ENCODE results near the gene DEPDC1B.

DNA sequence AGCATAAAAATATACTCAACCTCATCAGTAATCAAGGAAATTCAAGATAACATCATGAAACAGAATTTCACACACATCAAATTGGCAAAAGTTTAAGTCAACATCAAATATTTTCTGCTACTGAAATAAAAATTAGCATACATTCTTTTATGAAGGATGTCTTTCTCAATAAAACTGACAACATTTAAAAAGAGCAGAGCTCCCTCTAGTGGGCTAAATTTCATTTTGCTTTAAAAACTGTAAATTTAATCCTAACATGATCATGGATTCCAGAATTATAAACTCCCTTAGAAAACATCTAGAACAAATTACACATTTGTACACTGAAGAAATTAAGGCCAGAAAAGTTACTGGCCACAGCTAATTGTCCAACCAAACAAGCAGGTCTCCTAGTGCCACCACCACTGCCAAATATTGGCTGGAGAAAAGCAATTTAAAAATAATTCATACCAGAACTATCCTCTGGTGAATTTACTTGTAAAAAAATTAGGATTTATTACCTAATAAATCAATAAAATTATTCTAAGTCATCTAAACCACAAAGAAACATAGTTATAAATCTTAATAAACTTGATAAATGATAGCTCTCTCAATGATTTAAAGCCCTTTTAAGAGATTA, 31.2 kb downstream of the DEPDC1B start:
- TF ChIP-seq TEAD4 (IDR thresholded peaks at IDR 0.05; ENCODE audit: low read depth, low read length), result no peak
- TF ChIP-seq POLR2AphosphoS5 (IDR thresholded peaks at IDR 0.05; ENCODE audit: low read depth, low read length), result no peak
- TF ChIP-seq POLR2A (IDR thresholded peaks at IDR 0.05; ENCODE audit: control extremely low read depth in 1 of 2, low read depth in 2 of 2, low read length in 2 of 2), result no peak
- TF ChIP-seq RAD21 (IDR thresholded peaks at IDR 0.05 in 1 of 2, conservative IDR thresholded peaks at IDR 0.05 in 1 of 2; ENCODE audit: low read depth in 2 of 2, low read length in 2 of 2), result 0 out of 4 replicates have a peak, but pooled peaks of 1 of the 2 experiments have one; percentile 12
- no peak for TF ChIP-seq ZNF274 (IDR thresholded peaks at IDR 0.05; ENCODE audit: borderline replicate concordance, extremely low read depth, low read length)
- TF ChIP-seq, protein P1, sequence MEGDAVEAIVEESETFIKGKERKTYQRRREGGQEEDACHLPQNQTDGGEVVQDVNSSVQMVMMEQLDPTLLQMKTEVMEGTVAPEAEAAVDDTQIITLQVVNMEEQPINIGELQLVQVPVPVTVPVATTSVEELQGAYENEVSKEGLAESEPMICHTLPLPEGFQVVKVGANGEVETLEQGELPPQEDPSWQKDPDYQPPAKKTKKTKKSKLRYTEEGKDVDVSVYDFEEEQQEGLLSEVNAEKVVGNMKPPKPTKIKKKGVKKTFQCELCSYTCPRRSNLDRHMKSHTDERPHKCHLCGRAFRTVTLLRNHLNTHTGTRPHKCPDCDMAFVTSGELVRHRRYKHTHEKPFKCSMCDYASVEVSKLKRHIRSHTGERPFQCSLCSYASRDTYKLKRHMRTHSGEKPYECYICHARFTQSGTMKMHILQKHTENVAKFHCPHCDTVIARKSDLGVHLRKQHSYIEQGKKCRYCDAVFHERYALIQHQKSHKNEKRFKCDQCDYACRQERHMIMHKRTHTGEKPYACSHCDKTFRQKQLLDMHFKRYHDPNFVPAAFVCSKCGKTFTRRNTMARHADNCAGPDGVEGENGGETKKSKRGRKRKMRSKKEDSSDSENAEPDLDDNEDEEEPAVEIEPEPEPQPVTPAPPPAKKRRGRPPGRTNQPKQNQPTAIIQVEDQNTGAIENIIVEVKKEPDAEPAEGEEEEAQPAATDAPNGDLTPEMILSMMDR (IDR thresholded peaks at IDR 0.05; ENCODE audit: control extremely low read depth in 1 of 3, insufficient read depth in 1 of 3, low read depth in 1 of 3, low read length in 3 of 3), result peak in 1 of 3 experiments; percentile 11; a peak in 1 of 4 replicates
- TF ChIP-seq, protein P2, sequence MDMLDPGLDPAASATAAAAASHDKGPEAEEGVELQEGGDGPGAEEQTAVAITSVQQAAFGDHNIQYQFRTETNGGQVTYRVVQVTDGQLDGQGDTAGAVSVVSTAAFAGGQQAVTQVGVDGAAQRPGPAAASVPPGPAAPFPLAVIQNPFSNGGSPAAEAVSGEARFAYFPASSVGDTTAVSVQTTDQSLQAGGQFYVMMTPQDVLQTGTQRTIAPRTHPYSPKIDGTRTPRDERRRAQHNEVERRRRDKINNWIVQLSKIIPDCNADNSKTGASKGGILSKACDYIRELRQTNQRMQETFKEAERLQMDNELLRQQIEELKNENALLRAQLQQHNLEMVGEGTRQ (IDR thresholded peaks at IDR 0.05; ENCODE audit: low read length), result no peak
- TF ChIP-seq EZH2 (IDR thresholded peaks at IDR 0.05; ENCODE audit: low read depth, low read length, severe bottlenecking), result no peak
- no peak for TF ChIP-seq RXRA (IDR thresholded peaks at IDR 0.05; ENCODE audit: insufficient read depth, low read depth, low read length)
- TF ChIP-seq MAFK (IDR thresholded peaks at IDR 0.05; ENCODE audit: low read depth, low read length), result no peak
- no peak for TF ChIP-seq SP1 (IDR thresholded peaks at IDR 0.05; ENCODE audit: low read depth, low read length)

Measured in H1 (cell line).